Sigmoid colon (tissue), 4 donors: ENCODE results near the gene RBKS.

Experiments used
- CTCF ChIP-seq, 4 experiments: fragments of 450-650 bp in 3 of 4; fragments of 200-600 bp in 1 of 4; IDR thresholded peaks; one replicate each; pipeline ENCODE4 v1.5.1; 2016 to 2019; ENCODE audit warnings: antibody characterized with exemption in 4 of 4, mild to moderate bottlenecking in 3 of 4, moderate library complexity in 2 of 4
- EP300 ChIP-seq, 4 donors: sonication (generic); formaldehyde crosslinking; IDR thresholded peaks; one replicate each; pipeline ENCODE4 v1.6.1; 2017; ENCODE audit warnings: antibody characterized with exemption in 4 of 4
- POLR2A ChIP-seq, 2 donors: fragments of 450-650 bp; IDR thresholded peaks; one replicate each; pipeline ENCODE4 v1.6.1; 2016; ENCODE audit warnings: antibody characterized with exemption in 2 of 2, mild to moderate bottlenecking in 2 of 2, moderate library complexity in 2 of 2
- POLR2AphosphoS5 ChIP-seq, 4 donors: sonication (generic); formaldehyde crosslinking; IDR thresholded peaks; one replicate each; pipeline ENCODE4 v1.6.1; 2017; ENCODE audit warnings: antibody characterized with exemption in 4 of 4

GRCh38 chr2:27920148-27920885, 30.1 kb upstream of the RBKS start:
- TF ChIP-seq POLR2A (IDR thresholded peaks at IDR 0.05) (no peak), CTCF (IDR thresholded peaks at IDR 0.05) (no peak), EP300 (IDR thresholded peaks at IDR 0.05) (peak in 1 of 4 donors; percentile 28), POLR2AphosphoS5 (IDR thresholded peaks at IDR 0.05) (peak in 1 of 4 donors; percentile 61)
